Left cardiac atrium (tissue), 4 donors: ENCODE measurements around the gene ABR. TPM values are rescaled to one million over a fixed set of nuclear protein-coding genes. Genes with fewer than 3 reads are reported as not detected.
"Not testable (repeated sequence)": the region's sequence is repeated elsewhere in the genome, so short reads cannot be mapped to it uniquely, and the experiment has no call there.

ENCODE experiments used
- ATAC-seq, 2 donors: fragments of 200-7000 bp; cut with Tn5 transposase; one replicate each; pipeline ENCODE4 v1.9.1; 2020; ENCODE audit warnings: mild to moderate bottlenecking in 2 of 2, moderate library complexity in 2 of 2
- DNase-seq: peaks from one replicate; pipeline ENCODE4 v3.0.0-alpha.2; 2020
- intact Hi-C, 2 donors: fragments of 100-400 bp; cut with DNase I; formaldehyde crosslinking; loops; one replicate each; pipeline versions ENCODE4 v1.14.1 to v1.15.1; 2022 to 2023
- total RNA-seq, 2 donors: library from RNA; stranded (reverse); fragmentation: NEBNext Ultra II Directional; extraction: Animal tissue kit (Norgen Biotek cat#: 25700); gene quantifications; one replicate each; pipeline ENCODE4 v1.2.1, GENCODE V29; 2021
- donor health status: DM: no; HTN: yes; CAD: no.
- donor health status: DM: no; HTN: yes; CAD: no; lungs with severe emphysema.
- donor health status: DM: yes; HTN: yes; CAD: no.
- donor health status: Dilated cardiomyopathy.

Gene ABR
- total RNA-seq, 2 donors from 2014 or later = 118 to 132 TPM

DNA sequence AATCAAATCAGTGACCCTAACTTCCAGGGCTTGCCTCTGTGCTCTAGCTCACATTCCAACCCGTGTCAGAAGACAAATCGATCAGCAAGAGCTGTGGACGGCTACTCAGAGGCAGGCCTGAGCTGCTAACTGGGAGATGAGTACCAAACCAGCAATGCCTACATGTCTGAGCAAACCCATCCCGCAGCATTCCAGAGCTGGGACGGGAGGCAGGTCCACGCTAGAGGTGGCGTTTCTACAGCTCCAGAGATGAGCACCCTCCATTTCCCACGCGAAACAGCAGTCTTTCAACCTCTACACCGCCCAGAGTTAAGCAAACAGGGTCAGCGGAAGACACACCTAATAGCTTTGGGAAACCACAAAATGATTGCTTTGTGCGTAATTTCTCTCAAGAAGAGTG lies 206.7 kb downstream of the ABR start:
- no peak for DNase-seq
- intact Hi-C loops = no loop called here
- ATAC-seq = no peak

DNA sequence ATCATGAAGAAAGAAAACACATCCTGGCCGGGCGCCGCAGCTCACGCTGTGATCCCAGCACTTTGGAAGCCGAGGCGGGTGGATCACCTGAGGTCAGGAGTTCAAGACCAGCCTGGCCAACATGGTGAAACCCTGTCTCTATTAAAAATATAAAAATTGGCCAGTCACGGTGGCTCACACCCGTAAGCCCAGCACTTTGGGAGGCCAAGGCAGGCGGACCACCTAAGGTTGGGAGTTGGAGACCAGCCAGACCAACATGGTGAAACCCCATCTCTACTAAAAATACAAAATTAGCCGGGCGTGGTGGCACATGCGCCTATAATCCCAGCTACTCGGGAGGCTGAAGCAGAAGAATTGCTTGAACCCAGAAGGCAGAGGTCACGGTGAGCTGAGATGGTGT lies 207.9 kb downstream of the ABR start:
- ATAC-seq, intact Hi-C loops, DNase-seq: not testable (repeated sequence)

DNA sequence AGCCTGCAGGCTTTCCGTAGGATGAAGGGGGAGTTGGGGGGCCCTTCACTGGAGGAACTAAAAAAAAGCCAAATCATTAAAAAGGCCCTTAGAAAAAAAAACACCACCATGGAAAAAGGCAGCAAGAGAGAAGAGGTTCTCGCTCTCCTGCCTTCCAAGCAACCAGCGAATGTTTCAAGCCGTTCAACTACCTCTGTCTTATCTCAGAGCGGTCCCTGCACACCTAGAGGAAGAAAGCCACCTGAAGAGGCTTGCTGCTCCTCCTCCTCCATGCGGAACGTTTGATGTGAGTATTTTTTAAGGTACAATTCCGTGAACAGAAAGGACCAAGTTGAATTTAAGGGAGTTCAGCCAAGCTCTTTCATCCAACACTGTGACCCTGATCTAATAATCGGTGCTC lies 209.4 kb downstream of the ABR start:
- intact Hi-C loops = no loop called here
- DNase-seq (no peak), ATAC-seq (no peak)

DNA sequence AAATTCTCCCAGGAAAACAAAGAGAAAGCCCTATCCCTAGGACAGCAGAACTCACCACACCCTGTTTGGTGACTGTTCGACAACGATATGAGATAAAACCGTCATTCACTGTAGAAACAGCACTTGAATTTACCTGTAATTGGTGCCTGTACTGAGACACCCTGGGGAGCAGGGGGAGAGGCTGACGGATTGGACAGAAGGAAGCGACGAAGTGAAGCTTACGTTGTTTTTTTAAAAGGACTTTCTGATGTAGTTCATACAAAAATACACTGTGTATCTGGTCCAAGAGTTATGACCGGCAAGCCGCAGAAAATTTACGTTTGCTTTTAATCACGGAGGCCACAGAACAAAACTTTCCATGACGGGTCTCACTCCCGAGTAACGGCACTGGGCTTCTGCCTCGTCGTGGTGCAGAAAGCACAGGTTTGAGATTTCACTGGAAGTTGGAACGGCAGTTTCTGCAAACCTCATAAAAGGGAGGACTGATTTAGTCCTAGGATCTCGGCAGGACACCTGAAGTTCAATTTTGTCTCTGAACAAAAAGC lies 209.9 kb downstream of the ABR start:
- DNase-seq (no peak), ATAC-seq (no peak)
- intact Hi-C loops = no loop called here

DNA sequence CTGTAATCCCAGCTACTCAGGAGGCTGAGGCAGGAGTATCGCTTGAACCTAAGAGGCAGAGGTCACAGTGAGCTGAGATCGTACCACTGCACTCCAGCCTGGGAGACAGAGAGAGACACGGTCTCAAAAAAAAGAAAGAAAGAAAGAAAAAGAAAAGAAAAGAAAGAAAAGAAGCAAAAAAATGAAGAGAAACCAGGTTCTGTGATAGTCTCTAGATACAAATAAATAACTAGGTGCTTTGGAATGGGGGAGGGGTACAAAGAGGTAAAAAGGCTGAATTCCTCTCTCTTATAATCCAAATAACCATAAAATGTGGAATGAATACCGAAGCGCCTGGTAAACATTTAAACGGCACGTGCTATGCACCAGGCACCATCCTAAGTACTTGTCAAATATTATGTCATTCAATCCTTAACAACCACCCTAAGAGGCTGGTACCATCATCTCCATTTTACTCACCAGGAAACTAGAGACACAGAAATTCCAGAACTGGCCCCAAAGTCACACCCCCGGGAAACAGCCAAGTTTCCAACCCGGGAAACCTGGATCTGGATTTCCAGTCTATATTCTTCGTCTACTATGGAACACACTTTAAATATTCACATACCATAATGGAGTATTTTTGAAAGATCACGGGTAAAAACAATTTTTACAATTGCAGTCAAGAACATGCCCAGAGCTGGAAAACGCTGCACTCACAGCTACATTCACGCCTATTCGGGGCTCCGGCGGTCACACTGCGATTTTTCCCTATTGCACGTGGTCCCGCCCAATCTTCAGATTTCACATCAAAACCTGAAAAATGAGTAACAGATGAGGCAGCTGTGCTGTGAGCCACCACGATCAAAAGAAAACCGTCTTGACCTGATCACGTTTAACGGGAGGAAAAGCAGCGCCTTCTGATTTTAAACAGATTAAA lies 210.7 kb downstream of the ABR start:
- ATAC-seq (peak in 1 of 2 donors; percentile 41), DNase-seq (no peak)
- intact Hi-C loops = no loop called here

DNA sequence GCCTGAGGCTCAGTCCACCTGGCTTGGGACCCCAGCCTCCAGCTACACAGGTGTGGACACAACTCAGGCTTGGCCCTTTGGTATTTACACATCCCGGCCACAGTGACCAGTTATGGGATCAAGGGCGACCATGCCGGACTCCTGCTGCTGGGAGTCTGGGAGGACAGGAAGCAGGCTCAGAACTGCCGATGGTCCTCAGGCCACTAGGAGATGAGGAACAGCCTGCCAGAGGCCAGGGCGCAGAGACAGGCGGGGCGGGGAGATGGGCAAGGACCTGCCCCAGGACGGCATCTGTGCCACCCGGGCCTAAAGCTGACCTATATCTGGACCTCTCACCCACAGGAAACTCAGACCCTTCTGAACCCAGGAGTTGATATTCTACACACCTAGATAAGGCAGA lies 212.7 kb downstream of the ABR start:
- intact Hi-C loops = no loop called here
- DNase-seq (no peak), ATAC-seq (no peak)

DNA sequence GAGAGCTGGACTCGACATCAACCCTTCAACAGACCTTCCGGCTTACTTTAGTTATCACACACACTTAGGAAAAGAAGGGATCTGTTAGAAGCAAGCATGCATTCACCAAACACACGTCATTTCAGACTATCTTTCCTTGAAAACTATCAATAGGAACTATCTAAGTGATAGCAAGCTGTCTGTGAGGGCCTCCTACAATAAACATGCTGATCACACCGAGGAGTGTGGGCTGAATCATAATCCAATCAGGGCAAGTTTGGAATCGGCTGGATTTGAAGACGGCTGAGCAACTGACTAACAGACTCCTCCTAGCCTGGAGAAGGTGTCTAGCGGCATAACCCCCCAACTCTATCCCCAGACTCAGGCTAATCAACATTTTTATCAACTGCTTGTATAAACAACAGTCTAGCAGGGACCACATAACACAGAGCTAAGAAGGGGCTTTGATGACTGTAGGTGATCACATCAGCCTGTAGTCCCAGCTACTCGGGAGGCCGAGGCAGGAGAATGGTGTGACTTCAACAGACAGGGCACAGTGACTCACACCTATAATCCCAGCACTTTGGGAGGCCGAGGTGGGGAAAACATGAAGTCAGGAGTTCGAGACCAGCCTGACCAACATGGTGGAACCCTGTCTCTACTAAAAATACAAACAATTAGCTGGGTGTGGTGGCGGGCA lies 214.3 kb downstream of the ABR start:
- no peak for DNase-seq
- intact Hi-C loops = no loop called here
- ATAC-seq = no peak

DNA sequence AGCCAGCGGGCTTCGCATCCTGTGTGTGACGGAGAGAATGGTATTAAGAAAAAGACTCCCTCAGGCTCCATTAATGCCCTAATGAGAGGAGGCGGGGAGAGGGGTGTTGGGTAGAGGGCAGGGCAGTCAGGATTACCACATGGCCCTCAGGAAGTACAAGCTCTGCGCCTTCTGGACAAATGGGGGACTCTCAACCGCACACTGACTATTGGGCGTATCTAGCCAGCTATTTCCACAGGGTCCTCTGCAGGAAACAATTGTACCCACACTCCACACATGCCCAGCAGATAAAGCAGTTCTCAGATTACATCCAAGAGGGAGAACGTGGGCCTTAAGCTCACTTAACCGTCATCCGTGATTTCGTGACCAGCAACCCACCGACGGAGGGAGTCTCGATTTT lies 214.9 kb downstream of the ABR start:
- peak; percentile 20 to 47 for ATAC-seq
- intact Hi-C loops = no loop called here
- DNase-seq = no peak

DNA sequence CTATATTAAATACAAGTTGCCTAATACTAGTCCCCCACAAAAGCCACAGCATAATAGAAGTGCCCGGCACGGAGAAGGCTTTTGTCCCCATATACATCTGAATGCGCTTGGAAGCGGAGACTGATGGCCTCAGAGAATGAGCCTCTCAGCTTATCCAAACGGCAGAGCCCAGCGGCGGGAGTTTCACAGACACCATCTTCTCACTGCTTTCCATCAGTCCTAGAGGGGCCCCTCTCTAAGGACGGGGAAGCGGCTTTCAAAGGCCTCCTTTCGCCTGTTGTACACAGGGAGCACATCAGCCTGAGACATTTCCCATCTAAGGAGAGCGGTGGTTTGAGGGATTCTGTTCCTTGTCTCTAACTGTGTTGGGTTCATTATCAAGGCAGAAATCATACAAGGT lies 217.1 kb downstream of the ABR start:
- DNase-seq (no peak), ATAC-seq (no peak)
- intact Hi-C loops = no loop called here

DNA sequence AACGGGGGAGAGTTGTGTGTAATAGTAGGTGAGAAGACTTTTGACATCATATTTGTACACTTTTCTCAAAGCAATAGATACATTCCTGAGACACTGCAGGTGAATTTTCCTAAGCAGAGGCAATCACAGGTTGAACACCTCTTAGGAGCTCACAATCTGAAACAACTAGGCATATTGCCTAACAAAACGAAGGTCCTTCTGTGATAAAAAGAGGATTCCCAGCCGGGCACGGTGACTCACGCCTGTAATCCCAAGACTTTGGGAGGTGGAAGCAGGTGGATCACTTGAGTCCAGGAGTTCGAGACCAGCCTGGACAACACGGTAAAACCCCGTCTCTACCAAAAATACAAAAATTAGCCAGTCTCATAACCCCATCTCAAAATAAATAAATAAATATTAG lies 217.6 kb downstream of the ABR start:
- DNase-seq (no peak), ATAC-seq (no peak)
- intact Hi-C loops = no loop called here

DNA sequence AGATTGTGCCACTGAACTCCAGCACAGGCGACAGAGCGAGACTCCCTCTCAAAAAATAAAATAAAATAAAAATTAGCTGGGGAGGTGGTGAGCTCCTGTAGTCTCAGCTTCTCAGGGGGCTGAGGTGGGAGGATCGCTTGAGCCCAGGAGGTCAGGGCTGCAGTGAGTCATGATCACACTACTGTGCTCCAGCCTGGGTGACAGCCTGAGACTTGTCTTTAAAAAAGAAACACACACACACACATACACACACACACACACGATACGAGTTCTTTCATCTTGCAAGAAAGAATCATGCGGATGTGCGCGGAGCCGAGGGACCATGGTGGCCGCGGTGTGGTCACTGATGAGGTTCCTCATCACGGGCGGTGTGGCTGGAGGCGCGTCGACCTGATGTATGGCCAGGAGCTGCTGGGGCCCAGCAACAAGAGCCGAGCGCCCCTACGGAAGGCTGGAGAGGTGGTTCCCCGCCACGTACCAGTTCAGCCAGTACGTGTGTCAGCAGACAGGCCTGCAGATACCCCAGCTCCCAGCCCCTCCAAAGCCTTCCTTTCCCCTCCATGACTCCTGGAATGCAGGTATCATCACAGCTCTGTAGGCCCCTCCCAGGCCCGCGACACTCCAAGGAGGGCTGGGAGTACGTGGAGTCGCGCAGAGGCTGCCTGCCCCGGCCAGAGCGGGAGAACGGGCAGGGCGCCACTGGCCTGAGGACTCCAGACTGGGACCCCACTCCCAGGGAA lies 220.9 kb downstream of the ABR start:
- ATAC-seq (peak in 1 of 2 donors; percentile 12), DNase-seq (no peak)
- intact Hi-C loops = no loop called here

DNA sequence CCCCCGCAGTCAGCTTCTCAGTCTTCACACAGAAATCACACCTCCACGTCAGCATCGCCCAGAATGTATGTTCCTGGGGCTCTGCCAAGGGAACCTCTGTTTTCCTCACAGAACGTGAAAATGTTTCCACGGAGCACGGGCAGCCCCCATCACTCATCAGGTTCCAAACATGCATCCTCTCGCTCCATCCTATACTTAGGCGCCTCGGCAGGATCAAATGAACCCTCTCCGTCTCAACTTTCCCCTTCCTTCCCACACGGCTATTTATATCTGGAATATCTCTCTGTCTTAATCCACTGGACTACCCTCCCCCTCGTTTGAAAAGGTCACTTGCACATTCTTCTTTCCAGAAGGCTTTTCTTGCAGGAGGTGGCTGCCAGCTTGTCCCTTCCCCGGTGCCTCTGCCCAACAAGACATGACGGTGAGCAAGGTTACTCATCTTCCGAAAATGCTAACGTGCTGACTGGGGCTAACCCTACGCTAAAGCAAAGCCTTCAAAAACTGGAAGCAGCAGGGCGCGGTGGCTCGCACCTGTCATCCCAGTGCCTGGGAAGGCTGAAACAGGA lies 221.8 kb downstream of the ABR start:
- DNase-seq = no peak

DNA sequence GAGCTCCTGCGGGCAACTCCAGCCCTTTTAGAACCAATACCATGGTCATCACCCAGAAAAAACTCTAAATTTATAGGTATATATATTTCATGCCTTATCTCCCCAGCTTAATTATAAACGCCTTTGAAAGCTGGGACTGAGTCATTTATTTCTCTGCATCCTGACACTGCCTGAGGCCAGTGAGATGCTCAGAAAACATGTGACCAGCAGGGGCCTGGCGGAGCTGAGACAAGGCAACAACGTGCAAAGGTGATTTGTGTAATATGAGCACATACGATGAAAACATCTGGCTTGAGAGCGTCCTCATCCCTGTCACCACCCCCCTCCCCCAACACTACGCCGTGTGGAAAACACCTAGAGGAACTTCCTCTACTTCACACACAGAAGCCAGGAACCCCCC lies 222.9 kb downstream of the ABR start:
- DNase-seq (no peak), ATAC-seq (no peak)
- intact Hi-C loops = no loop called here

More for the DNA sequence above, 221.8 kb downstream of the ABR start:
- ATAC-seq = peak in 1 of 2 donors; percentile 48
- intact Hi-C loops = no loop called here

DNA sequence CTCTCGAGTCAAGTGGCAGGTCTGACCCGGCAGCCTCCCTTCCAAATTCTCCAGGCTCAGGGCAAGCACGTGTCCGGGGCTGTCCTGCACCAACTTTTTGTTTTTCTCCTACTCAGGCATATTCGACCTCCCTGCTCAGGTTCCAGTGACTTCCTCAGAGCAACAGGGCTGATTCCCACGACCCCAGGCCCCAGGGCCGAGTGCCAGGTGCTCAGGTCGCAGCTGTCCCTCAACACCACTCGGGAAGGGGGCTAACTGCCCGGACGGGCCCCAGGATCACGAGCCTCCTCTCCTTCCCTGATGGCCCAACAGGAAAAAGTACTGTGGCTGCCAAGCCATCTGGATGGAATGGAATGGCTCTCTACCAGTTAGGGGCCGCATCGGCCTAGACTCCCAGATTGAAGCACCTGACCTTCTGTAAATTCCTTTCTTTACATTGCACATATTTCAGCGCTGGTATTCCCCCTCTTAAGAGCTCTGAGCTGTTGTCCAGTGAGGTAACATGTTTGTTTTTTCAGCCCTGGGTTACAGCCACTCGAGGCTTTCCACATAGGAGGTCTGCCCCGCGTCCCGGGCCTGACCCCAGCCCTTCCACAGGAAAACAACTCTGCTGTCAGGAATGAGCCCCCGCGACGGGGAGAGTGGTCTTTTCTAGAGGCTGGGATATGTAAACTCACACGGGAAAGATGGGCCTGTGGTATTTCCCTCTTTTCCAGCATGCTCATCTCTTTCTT lies 225.2 kb downstream of the ABR start:
- intact Hi-C loops = no loop called here
- DNase-seq (no peak), ATAC-seq (peak; percentile 9 to 30)

DNA sequence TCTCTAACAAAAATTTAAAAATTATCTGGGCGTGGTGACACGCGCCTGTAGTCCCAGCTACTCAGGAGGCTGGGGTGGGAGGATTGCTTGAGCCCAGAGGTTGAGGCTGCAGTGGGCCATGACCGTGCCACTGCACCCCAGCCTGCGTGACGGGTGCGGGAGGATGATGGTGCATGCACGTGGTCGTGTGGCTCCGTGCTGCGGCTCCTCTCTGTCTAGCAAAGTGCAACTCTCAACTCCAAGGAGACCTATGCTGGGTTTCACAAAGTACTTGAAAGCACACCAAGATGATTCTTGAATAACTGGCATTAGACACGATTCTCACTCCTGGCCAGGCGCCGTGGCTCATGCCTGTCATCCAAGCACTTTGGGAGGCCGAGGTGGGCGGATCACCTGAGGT lies 226.0 kb downstream of the ABR start:
- DNase-seq (no peak), ATAC-seq (no peak)
- intact Hi-C loops = no loop called here
